ENCODE measurements around the gene SIRPA. TPM values are rescaled to one million over a fixed set of nuclear protein-coding genes. Genes with fewer than 3 reads are reported as not detected.

SIRPA gene
- total and polyA plus RNA-seq, 2 of the 8 experiments (the other 6 are each of a cell fraction or from before 2014, with no cell fraction given): 3.9 to 4.3 TPM

- H3K23me2 ChIP-seq (ENCODE audit: low read depth, low read length): no peaks in the 10 kb centered on the region; the same call in 1 of the 2 replicates
- H3K4me2 ChIP-seq (ENCODE audit: insufficient read depth in 1 of 2, low read depth in 2 of 2, low read length in 2 of 2): no peak overlapping the region
- DNase-seq (ENCODE audit: low read depth in 1 of 2, low spot score in 2 of 2) (no peak), FAIRE-seq (no peak)
- no peaks in the 10 kb centered on the region for H3K9me3 ChIP-seq (ENCODE audit: insufficient read depth in 2 of 2, low read depth in 1 of 2, low read length in 1 of 2)
- H3K4ac ChIP-seq (replicated peaks; ENCODE audit: insufficient read length, low read depth, low read length): no peak overlapping the region
- no peak overlapping the region for H2AFZ ChIP-seq (ENCODE audit: low read length)
- no peak overlapping the region for H2AK5ac ChIP-seq (ENCODE audit: low read depth, low read length)
- H2BK15ac ChIP-seq (ENCODE audit: low read length): no peak overlapping the region
- ChIA-PET CTCF (ENCODE audit: partially characterized antibody) (interaction anchor here (1.6 to 2.4 kb wide), 2 partner anchors 128 to 188 kb away, joined by 4 to 7 read pairs; no protein-coding TSS in a partner anchor), POLR2A (ENCODE audit: partially characterized antibody) (interaction anchor here (0.7 kb wide), 1 partner anchor 42 kb away, joined by 3 read pairs; no protein-coding TSS in a partner anchor)
- H3K4me1 ChIP-seq (replicated peaks in 1 of 4; ENCODE audit: control insufficient read depth in 3 of 4, insufficient read depth in 4 of 4, low read length in 3 of 4): peaks cover 0 to 10% (median 5%) of the 10 kb centered on the region in 4 experiments; a peak in 5 of 7 replicates
- H2BK5ac ChIP-seq (ENCODE audit: low read depth, low read length): no peak overlapping the region
- no peak overlapping the region for H3K14ac ChIP-seq (ENCODE audit: insufficient read length)
- 95% methylated on average over 10 of the region's 10 CpGs; no CpG with 5 or more reads in 1 of the 2 experiments for WGBS, 2 experiments (ENCODE audit: extremely low coverage in 1 of 2, insufficient coverage in 1 of 2, insufficient read length in 1 of 2, insufficient replicate concordance in 2 of 2, low coverage in 1 of 2, low lambda C conversion rate in 2 of 2, missing lambda C conversion rate in 1 of 2)
- no peak overlapping the region for H3K9ac ChIP-seq (replicated peaks in 1 of 4; ENCODE audit: extremely low read depth in 1 of 4, low read depth in 3 of 4, low read length in 3 of 4)
- no peaks in the 10 kb centered on the region for H3K79me1 ChIP-seq (ENCODE audit: low read depth, low read length)
- H3K56ac ChIP-seq (replicated peaks; ENCODE audit: insufficient read length, low read depth, low read length): no peak overlapping the region
- H4K91ac ChIP-seq (replicated peaks; ENCODE audit: insufficient read length, low read length): no peak overlapping the region
- H3K27ac ChIP-seq (ENCODE audit: low read depth, low read length): no peak overlapping the region
- no peak overlapping the region for H3K4me3 ChIP-seq (ENCODE audit: extremely low read depth in 1 of 4, insufficient read depth in 2 of 4, low read depth in 3 of 4, low read length in 4 of 4)
- H3K79me2 ChIP-seq (ENCODE audit: control insufficient read depth in 1 of 2, insufficient read depth in 2 of 2, low read length in 2 of 2): no peaks in the 10 kb centered on the region
- H3K36me3 ChIP-seq (ENCODE audit: control insufficient read depth in 2 of 4, insufficient read depth in 4 of 4, low read length in 3 of 4): no peaks in the 10 kb centered on the region
- no peak overlapping the region for H2BK120ac ChIP-seq (replicated peaks; ENCODE audit: low read depth, low read length)
- peaks cover 2 to 9% of the 10 kb centered on the region in 2 experiments for H4K20me1 ChIP-seq (replicated peaks in 1 of 2; ENCODE audit: control insufficient read depth in 1 of 2, insufficient read depth in 2 of 2, low read length in 2 of 2)
- H2BK12ac ChIP-seq (ENCODE audit: low read depth, low read length): no peak overlapping the region
- H2BK20ac ChIP-seq (ENCODE audit: low read length): no peak overlapping the region
- H3K18ac ChIP-seq (ENCODE audit: extremely low read depth, low read length): no peak overlapping the region
- H4K5ac ChIP-seq (ENCODE audit: insufficient read length, low read depth, low read length): no peak overlapping the region
- no peak overlapping the region for H4K8ac ChIP-seq (ENCODE audit: extremely low read depth, insufficient read depth, low read length)
- no peak overlapping the region for H3K23ac ChIP-seq (ENCODE audit: insufficient read length)
- H3K27me3 ChIP-seq (replicated peaks in 1 of 4; ENCODE audit: control insufficient read depth in 3 of 4, extremely low read depth in 1 of 4, insufficient read depth in 3 of 4, low read length in 3 of 4): no peaks in the 10 kb centered on the region
- no peak for TF ChIP-seq EGR1 (IDR thresholded peaks at IDR 0.05; ENCODE audit: borderline replicate concordance, low read depth, low read length)
- TF ChIP-seq TAF7 (optimal IDR thresholded peaks at IDR 0.05; ENCODE audit: borderline replicate concordance, low read depth, low read length): no peak
- no peak for TF ChIP-seq EP300 (IDR thresholded peaks at IDR 0.05; ENCODE audit: borderline replicate concordance in 1 of 2, low read depth in 2 of 2, low read length in 2 of 2)
- TF ChIP-seq CTBP2 (IDR thresholded peaks at IDR 0.05; ENCODE audit: borderline replicate concordance, insufficient read depth, insufficient read length, low read length): no peak
- no peak for TF ChIP-seq TCF12 (IDR thresholded peaks at IDR 0.05; ENCODE audit: low read depth, low read length)
- no peak for TF ChIP-seq SP2 (IDR thresholded peaks at IDR 0.05; ENCODE audit: low read length)
- TF ChIP-seq BRCA1 (IDR thresholded peaks at IDR 0.05; ENCODE audit: low read depth, low read length): no peak
- no peak for TF ChIP-seq MAFK (IDR thresholded peaks at IDR 0.05; ENCODE audit: low read depth, low read length)
- no peak for TF ChIP-seq RBBP5 (IDR thresholded peaks at IDR 0.05; ENCODE audit: borderline replicate concordance, low read depth, low read length)
- no peak for TF ChIP-seq TAF1 (IDR thresholded peaks at IDR 0.05; ENCODE audit: low read depth, low read length)
- TF ChIP-seq RFX5 (IDR thresholded peaks at IDR 0.05; ENCODE audit: borderline replicate concordance, low read depth, low read length): no peak
- TF ChIP-seq SIN3A (conservative IDR thresholded peaks at IDR 0.05 in 1 of 2, IDR thresholded peaks at IDR 0.05 in 1 of 2; ENCODE audit: low read depth in 1 of 2, low read length in 2 of 2): no peak
- TF ChIP-seq SRF (IDR thresholded peaks at IDR 0.05; ENCODE audit: low read depth, low read length): no peak
- TF ChIP-seq SUZ12 (IDR thresholded peaks at IDR 0.05; ENCODE audit: low read length): no peak
Observed at GRCh38 chr20:1905009-1905408, 9.8 kb downstream of the SIRPA start.
